GM21576 (cell line): ENCODE measurements around the gene CIB4.
"Not testable (repeated sequence)": the region's sequence is repeated elsewhere in the genome, so short reads cannot be mapped to it uniquely, and the experiment has no call there.

Experiments used
- ATAC-seq: cut with Tn5 transposase; IDR thresholded peaks from one replicate; pipeline ENCODE4 v1.9.1; 2021; ENCODE audit warnings: mild to moderate bottlenecking, moderate library complexity; ENCODE audit not compliant: unreplicated experiment

Gene CIB4

GRCh38 chr2:26668041-26668440 is 26.9 kb upstream of the CIB4 start:
- no peak for ATAC-seq

- no peak for ATAC-seq
Observed at GRCh38 chr2:26666671-26667070, 25.5 kb upstream of the CIB4 start.

GRCh38 chr2:26665296-26665695 is 24.1 kb upstream of the CIB4 start:
- not testable (repeated sequence) for ATAC-seq

GRCh38 chr2:26660363-26660962 is 19.3 kb upstream of the CIB4 start:
- no peak for ATAC-seq

- ATAC-seq = no peak
Observed at GRCh38 chr2:26658691-26659346, 17.7 kb upstream of the CIB4 start.

GRCh38 chr2:26657265-26657664 is 16.1 kb upstream of the CIB4 start:
- no peak for ATAC-seq

- ATAC-seq = no peak
Observed at GRCh38 chr2:26655611-26656195, 14.5 kb upstream of the CIB4 start.

- ATAC-seq = not testable (repeated sequence)
Observed at GRCh38 chr2:26655120-26655519, 14.0 kb upstream of the CIB4 start.

GRCh38 chr2:26654061-26654340 is 12.8 kb upstream of the CIB4 start:
- no peak for ATAC-seq

- ATAC-seq = no peak
Observed at GRCh38 chr2:26653207-26654060, 12.3 kb upstream of the CIB4 start.

GRCh38 chr2:26652361-26653041 is 11.3 kb upstream of the CIB4 start:
- ATAC-seq = no peak

GRCh38 chr2:26651799-26652198 is 10.6 kb upstream of the CIB4 start:
- no peak for ATAC-seq

GRCh38 chr2:26651470-26651771 is 10.3 kb upstream of the CIB4 start:
- ATAC-seq = no peak

GRCh38 chr2:26650713-26651469 is 9.7 kb upstream of the CIB4 start:
- ATAC-seq = no peak

GRCh38 chr2:26649992-26650712 is 9.0 kb upstream of the CIB4 start:
- no peak for ATAC-seq

- ATAC-seq = no peak
Observed at GRCh38 chr2:26649322-26649721, 8.2 kb upstream of the CIB4 start.

GRCh38 chr2:26648516-26648915 is 7.3 kb upstream of the CIB4 start:
- ATAC-seq = no peak

- no peak for ATAC-seq
Observed at GRCh38 chr2:26647981-26648380, 6.8 kb upstream of the CIB4 start.

GRCh38 chr2:26646986-26647672 is 6.0 kb upstream of the CIB4 start:
- no peak for ATAC-seq
